Iris pigment epithelial cell (primary cell): ENCODE results near the gene MICALL2.

ENCODE experiments used
- DNase-seq: peaks from one replicate; pipeline ENCODE4 v3.0.0-alpha.2; 2011; ENCODE audit warnings: low read depth

Gene MICALL2

GRCh38 chr7:1433128-1433920, 25.9 kb downstream of the MICALL2 start:
- no peak for DNase-seq

- peak; percentile 26 for DNase-seq
These were observed 26.7 kb downstream of the MICALL2 start for GRCh38 chr7:1432411-1433082.

GRCh38 chr7:1431634-1432380, 27.5 kb downstream of the MICALL2 start:
- no peak for DNase-seq

GRCh38 chr7:1431226-1431625, 28.0 kb downstream of the MICALL2 start:
- DNase-seq: no peak

GRCh38 chr7:1430056-1430845, 29.0 kb downstream of the MICALL2 start:
- DNase-seq: no peak

- DNase-seq: no peak
These were observed 30.2 kb downstream of the MICALL2 start for GRCh38 chr7:1428941-1429501.

GRCh38 chr7:1427064-1427657, 32.1 kb downstream of the MICALL2 start:
- DNase-seq: no peak

- DNase-seq: no peak
These were observed 32.8 kb downstream of the MICALL2 start for GRCh38 chr7:1426474-1426873.

- DNase-seq: peak; percentile 19
These were observed 33.8 kb downstream of the MICALL2 start for GRCh38 chr7:1425292-1426136.

- no peak for DNase-seq
These were observed 35.2 kb downstream of the MICALL2 start for GRCh38 chr7:1424041-1424440.

- no peak for DNase-seq
These were observed 35.9 kb downstream of the MICALL2 start for GRCh38 chr7:1423264-1423811.

GRCh38 chr7:1422512-1423263, 36.6 kb downstream of the MICALL2 start:
- no peak for DNase-seq

GRCh38 chr7:1421946-1422345, 37.3 kb downstream of the MICALL2 start:
- no peak for DNase-seq

GRCh38 chr7:1421020-1421790, 38.1 kb downstream of the MICALL2 start:
- no peak for DNase-seq

- no peak for DNase-seq
These were observed 39.6 kb downstream of the MICALL2 start for GRCh38 chr7:1419688-1420087.

- no peak for DNase-seq
These were observed 40.0 kb downstream of the MICALL2 start for GRCh38 chr7:1419310-1419634.

GRCh38 chr7:1418505-1419309, 40.6 kb downstream of the MICALL2 start:
- DNase-seq: peak; percentile 31
